HG03354 (cell line): ENCODE measurements around the gene FRMD4A.

Source experiments
- ATAC-seq: cut with Tn5 transposase; IDR thresholded peaks from one replicate; pipeline ENCODE4 v1.9.1; 2021; ENCODE audit warnings: mild to moderate bottlenecking; ENCODE audit not compliant: unreplicated experiment, poor library complexity, severe bottlenecking

Gene FRMD4A

DNA sequence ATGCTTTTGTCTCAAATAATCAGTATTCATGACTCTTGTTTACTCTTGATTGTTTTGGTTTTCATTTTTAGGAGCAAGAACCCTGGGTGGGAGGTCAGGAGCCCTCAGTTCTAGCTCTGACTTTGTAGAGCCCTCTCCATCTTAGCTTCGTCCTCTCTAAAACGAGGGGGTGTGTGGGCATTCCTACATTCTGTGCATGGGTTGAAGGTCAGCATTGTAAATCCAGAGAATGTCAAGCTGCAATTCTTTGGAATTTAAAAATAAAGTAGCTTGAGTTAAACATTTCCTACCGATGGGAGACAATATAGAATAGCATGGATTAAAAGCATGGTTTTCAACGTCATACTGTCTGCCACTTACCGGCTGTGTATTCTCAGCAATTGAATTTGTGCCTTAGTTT, 615.6 kb downstream of the FRMD4A start:
- no peak for ATAC-seq

DNA sequence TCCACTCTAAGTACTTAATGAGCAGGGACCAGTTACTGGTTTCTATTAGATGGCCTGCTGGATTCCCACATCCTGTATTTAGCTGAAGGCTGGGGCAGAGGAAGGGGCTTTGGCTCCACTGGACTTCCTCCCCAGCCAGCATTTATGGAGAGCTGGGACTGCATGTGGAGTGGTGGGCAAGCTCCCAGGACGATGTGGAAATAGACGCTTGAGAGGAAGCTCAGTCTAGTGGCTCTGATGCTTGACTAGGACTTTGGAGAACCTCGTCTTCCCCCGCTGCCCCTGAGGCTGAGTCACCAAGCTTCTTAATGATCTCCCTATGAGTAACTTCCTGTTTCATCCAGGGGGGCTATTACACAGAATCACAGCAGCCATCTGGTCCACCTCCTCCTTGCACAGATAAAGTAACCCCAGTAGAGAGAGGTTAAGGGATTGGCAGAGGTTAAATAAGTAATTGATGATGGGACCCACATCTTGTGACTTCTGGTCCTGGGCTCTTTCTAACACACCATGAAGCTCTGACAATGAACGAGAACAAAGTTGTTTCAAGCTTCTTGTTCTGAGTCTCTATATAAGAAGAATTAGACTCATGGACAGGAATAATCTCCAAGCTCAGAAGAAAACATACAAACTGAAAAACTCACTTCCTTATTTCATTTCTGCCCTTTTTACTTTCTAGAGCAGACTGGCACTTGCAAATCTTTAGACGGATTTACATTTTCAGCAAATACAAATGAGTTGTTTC, 617.7 kb downstream of the FRMD4A start:
- peak; percentile 90 for ATAC-seq

GRCh38 chr10:13712476-13712836, 618.3 kb downstream of the FRMD4A start:
- ATAC-seq = no peak

DNA sequence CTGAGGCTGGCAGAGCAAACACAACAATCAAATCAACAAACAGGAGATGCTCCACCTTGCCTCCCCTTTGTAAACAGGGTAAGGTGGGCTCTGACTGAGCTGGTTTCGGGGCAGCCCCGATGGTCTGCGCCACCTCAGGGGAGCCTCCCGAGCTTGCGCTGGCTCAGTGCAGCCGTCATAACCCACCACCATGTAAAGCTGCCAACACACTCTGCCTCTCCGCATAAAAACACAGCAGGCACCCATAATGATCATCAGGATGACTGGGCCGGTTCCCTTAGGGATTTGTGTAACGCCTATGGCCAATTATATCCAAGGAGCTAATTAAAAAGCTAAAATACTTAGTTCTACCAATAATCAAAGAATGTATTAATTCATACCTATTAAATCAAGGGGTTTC, 619.4 kb downstream of the FRMD4A start:
- ATAC-seq = no peak

DNA sequence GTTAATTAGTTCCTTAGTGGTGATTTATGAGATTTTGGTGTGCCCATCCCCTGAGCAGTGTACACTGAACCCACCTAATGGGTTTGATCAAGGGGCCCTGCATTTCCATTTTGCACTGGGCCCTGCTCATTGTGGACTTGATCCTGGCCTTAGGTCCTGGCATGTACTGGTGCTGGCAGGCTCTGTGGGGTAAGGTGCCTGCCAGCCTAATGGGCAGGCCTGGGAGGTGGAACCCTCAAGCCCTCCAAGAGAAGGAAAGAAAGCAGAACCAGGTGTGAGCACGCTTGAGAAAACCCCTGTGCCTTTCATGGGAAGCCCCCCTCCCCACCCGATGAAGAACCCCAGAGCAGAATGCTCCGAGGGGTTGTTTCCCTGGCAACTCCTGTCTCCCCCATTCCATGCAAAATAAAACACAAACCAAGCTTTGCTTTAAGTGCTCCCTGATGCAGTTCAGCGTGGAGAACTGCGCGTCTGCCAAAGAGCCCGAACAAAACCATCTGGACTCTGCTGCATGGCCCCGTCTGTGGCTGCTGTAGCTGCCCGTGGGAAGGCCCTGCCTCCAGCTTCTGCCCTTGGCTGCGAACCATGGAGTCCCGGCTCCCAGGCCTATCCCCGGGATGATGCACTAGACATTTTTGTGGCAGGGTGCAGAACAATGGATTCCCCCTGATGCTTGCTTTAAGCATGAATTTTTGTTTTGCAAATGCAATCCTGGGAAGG, 620.6 kb downstream of the FRMD4A start:
- ATAC-seq = no peak

DNA sequence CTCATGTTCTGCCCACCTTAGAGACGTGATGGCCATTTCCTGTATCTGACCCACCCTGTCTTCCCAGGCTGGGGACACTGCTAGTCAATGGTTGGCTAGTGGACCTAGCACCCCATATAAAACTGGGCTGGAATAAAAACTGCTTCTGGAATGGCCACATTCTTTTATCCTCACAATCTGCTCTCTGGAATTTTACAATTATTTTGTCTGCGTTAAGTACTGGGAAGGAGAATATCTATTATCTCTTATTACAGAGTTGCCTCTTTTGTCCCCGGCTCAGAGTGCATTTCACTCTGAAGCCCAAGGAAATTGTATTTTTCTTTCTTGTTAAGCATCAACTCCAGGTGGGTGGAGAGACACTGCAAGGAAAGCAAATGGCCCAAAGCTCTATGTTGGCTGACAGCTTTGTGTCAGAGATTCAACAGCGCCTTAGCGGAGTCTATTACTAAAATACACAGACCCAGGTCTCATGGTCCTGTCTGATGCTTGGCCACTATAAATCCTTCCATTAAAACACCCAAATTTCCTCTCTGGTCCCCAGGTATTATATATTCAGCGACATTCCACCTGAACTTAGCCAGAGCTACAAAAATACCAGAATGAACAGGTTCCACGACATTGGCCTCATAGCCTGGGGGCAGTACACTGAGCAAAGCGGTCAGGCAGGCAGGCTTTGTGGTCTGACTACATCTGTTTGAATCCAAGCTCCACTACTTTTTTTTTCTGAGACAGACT, 622.3 kb downstream of the FRMD4A start:
- no peak for ATAC-seq

DNA sequence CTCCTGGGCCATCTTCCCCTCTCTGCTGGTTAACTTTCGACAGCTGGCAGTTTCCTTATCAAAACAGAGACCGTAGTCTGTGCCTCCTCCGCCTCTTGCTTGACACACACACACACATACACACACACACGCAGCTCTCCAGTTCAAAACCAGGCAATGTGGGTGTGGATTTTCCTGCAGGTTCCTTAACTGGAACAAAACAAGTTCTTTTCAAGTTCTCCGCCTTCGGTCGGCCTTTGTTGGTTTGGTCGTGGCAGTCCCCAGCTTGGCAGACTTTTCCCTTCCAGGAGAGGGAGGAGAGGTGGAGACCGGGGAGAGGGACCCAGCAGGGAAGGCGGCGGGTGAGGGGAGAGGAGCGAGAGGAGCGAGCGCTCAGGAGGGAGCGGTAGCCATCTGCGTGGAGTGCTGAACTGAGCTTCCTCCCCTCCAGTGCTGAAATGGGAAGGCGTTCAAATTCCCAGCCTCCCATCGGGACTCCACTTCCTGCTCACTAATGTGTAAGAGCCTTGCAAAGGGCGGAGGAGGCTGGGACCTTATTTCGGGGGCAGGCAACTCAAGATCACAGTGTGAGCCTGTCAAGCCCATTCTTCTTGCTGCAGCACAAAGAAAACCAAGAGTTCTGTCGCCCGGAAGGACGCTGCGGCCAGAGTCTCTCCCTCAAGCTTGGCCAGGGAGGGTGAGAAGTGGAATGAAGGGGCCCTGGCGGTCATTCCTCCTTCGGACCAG, 623.4 kb downstream of the FRMD4A start:
- ATAC-seq = peak; percentile 62

GRCh38 chr10:13706604-13707003, 624.1 kb downstream of the FRMD4A start:
- no peak for ATAC-seq

DNA sequence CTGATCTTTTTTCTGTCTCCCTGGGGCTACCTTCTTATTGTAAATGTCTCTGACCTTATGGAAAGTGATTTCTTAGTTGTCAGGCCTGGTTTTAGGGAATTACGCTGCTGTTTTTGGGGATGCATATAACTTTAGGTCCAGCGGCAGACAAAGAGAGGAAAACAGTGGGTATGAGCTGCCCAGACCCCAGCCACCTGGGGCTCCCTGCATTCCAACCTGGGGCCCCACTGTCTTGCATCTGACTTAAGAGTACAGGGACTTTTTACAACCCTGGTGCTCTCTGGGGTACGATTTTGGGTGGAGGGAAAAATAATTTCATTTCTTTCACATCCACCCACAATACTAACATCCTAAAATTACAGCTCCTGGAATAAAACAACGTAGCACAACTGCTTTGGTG, 624.5 kb downstream of the FRMD4A start:
- no peak for ATAC-seq

GRCh38 chr10:13705526-13706174, 625.1 kb downstream of the FRMD4A start:
- no peak for ATAC-seq

- no peak for ATAC-seq
Measured at GRCh38 chr10:13704964-13705363, 625.8 kb downstream of the FRMD4A start.

DNA sequence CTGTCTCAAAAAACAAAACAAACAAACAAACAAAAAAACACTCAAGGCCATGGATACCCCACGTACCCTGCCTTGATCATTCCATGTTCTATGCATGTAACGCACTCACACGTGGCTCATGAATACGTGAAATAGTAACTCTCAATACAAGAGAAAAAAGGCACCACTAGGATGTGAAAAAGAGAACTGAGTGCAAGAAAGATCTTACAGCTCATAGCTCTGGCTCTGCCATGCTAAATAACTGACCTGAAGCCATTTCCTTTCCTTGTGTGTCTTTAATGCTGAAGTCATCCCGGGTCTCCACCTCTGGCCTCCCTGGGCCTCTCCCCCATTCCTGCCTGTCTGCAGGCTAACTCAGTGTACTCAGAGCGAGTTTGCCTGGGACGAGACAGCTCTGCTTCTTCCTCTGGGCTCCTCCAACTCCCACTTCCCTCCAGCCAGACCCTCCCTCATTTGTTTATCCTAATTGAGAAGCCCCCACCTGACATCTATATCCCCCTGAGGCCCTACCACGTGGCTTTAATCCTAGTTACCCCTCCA, 626.7 kb downstream of the FRMD4A start:
- ATAC-seq = no peak

GRCh38 chr10:13703101-13703818, 627.5 kb downstream of the FRMD4A start:
- no peak for ATAC-seq

- ATAC-seq = no peak
Measured at GRCh38 chr10:13701157-13701919, 629.4 kb downstream of the FRMD4A start.

DNA sequence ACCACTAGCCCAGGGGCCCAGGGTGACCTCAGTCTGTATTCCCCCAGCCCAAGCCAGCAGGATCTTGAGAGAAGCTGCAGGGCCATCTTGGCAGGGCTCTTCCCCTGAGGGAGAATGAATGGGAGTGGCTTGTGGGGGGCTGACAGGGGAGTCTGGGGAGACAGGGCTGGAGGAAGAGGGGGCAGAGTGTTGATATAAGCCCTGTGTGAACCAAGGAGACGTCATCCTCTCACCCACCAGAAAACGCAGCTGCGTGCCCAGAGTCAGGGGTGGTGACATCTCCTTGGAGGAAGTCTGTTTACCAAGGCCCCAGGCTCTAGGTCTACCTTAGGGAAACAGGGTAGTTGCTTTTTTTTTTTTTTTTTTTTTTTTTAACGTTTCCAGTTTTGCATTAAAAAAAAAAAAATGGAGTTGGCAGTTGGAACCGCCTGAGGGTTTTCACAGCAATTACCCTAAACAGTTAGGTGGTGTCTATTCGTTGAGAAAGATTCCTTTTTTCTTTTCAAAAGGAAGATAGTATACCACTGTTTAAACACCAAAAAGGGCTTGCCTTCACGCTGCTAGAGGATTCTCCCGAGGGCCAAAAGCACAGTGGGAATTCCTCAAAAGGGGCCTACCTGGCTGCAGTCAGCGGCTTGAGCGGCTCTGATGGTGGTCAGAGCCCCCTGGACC, 630.1 kb downstream of the FRMD4A start:
- ATAC-seq = no peak

DNA sequence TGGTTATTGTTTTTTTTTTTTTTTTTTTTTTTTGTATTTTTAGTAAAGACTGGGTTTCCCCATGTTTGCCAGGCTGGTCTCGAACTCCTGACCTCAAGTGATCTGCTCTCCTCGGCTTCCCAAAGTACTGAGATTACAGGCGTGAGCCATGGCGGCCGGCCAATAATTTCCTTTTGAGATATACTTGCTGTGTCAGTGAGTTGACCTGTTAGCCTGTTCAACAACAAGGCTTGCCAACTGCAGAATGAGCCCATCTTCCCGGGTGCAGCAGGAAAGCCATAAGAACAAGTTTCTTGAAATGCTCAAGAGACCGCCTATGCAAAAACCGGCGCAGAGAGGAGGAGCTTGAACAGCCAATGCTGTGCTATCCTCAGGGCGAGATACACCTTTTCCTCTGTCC, 631.5 kb downstream of the FRMD4A start:
- ATAC-seq = no peak

DNA sequence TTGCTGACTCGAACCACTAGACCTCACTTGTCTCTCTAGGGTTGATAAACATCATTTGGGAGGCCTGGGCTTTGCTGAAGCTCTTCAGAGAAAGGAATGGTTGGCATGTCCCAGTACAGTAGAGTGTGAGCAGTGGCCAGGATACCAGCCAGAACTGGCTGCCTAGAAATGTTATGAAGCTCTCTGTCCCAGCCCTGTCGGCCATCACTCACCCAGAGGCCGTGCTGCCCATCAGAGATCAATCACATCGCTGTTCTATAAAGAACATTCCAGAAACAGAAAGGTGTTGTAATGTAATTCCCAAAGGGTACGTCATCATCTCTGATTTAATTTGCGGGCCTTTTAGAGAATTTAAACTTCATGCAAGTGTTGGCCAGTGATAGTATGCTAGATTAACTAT, 632.5 kb downstream of the FRMD4A start:
- ATAC-seq = no peak

DNA sequence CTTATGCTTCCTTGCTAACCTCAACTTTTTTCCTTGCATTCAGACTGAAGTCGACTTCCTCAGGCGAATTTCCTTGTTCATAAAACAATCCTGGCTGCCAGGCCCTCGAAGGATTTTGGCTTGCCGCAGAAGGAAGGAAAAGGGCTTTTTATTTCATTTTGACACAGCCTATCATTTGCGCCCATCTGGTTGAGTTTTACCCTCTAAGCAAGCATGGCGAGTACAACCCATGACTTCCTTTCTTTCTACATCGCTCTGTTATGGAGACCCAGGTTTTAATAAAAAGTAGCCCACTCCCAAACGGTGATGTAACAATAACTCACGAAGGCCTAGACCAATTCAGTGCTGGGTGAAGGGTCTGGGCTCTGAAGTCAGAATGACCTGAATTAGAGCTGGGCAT, 634.7 kb downstream of the FRMD4A start:
- ATAC-seq = no peak
